Measurements from ENCODE around the gene SCAI.

- TF ChIP-seq CTCF (conservative IDR thresholded peaks at IDR 0.05 in 1 of 2, IDR thresholded peaks at IDR 0.05 in 1 of 2; ENCODE audit: low read depth in 1 of 2, low read length in 2 of 2) (no peak), EZH2 (IDR thresholded peaks at IDR 0.05; ENCODE audit: low read length, missing control alignments) (no peak)
These were observed 63.4 kb downstream of the SCAI start for GRCh38 chr9:125079931-125080330.
